Sigmoid colon (tissue), 4 donors: Measurements from ENCODE around the gene HNRNPK.

Experiments used
- EP300 ChIP-seq, 4 donors: sonication (generic); formaldehyde crosslinking; IDR thresholded peaks; one replicate each; pipeline ENCODE4 v1.6.1; 2017; ENCODE audit warnings: antibody characterized with exemption in 4 of 4
- POLR2A ChIP-seq, 2 donors: fragments of 450-650 bp; IDR thresholded peaks; one replicate each; pipeline ENCODE4 v1.6.1; 2016; ENCODE audit warnings: antibody characterized with exemption in 2 of 2, mild to moderate bottlenecking in 2 of 2, moderate library complexity in 2 of 2
- POLR2AphosphoS5 ChIP-seq, 4 donors: sonication (generic); formaldehyde crosslinking; IDR thresholded peaks; one replicate each; pipeline ENCODE4 v1.6.1; 2017; ENCODE audit warnings: antibody characterized with exemption in 4 of 4
- TF ChIP-seq, protein P1 (sequence below), 4 experiments: fragments of 450-650 bp in 3 of 4; fragments of 200-600 bp in 1 of 4; IDR thresholded peaks; one replicate each; pipeline ENCODE4 v1.5.1; 2016 to 2019; ENCODE audit warnings: antibody characterized with exemption in 4 of 4, mild to moderate bottlenecking in 3 of 4, moderate library complexity in 2 of 4

DNA sequence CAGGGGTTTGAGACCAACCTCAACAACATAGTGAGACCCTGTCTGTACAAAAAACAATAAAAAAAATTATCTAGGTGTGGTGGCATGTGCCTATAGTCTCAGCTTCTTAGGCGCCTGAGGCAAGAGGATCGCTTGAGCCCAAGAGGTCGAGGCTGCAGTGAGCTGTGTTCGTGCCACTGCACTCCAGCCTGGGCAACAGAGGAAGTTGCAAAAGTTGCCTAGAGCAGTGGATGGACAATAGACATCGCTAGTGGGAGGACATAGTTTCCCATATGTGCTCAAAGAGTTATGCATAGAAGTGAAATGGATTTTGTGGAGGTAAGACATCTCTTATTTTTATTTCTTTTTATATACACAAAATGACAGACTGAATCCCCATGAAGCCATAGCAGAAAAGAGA, 19.0 kb downstream of the HNRNPK start:
- TF ChIP-seq, protein P1, sequence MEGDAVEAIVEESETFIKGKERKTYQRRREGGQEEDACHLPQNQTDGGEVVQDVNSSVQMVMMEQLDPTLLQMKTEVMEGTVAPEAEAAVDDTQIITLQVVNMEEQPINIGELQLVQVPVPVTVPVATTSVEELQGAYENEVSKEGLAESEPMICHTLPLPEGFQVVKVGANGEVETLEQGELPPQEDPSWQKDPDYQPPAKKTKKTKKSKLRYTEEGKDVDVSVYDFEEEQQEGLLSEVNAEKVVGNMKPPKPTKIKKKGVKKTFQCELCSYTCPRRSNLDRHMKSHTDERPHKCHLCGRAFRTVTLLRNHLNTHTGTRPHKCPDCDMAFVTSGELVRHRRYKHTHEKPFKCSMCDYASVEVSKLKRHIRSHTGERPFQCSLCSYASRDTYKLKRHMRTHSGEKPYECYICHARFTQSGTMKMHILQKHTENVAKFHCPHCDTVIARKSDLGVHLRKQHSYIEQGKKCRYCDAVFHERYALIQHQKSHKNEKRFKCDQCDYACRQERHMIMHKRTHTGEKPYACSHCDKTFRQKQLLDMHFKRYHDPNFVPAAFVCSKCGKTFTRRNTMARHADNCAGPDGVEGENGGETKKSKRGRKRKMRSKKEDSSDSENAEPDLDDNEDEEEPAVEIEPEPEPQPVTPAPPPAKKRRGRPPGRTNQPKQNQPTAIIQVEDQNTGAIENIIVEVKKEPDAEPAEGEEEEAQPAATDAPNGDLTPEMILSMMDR (IDR thresholded peaks at IDR 0.05) = no peak
- no peak for TF ChIP-seq EP300 (IDR thresholded peaks at IDR 0.05)
- no peak for TF ChIP-seq POLR2A (IDR thresholded peaks at IDR 0.05)
- no peak for TF ChIP-seq POLR2AphosphoS5 (IDR thresholded peaks at IDR 0.05)
